ENCODE results near the gene KNL1. TPM values are rescaled to one million over a fixed set of nuclear protein-coding genes. Genes with fewer than 3 reads are reported as not detected.

KNL1 gene
- 1.1 and 2.2 TPM in 2 replicates for total RNA-seq

GRCh38 chr15:40593588-40594428 lies at the start of gene KNL1:
KNL1 (plus strand) TSS chr15:40594249; CDS start chr15:40602932, 8,683 bp downstream.

GRCh38 chr15:40564591-40565332 lies 29.3 kb upstream of the KNL1 start, which contains the start of gene CCDC32:
CCDC32 (minus strand) TSS chr15:40565042; CDS start chr15:40563015, 2,027 bp downstream.

GRCh38 chr15:40569129-40569953 lies 24.7 kb upstream of the KNL1 start, which contains the start of gene RPUSD2:
RPUSD2 (plus strand) TSS chr15:40569299; CDS start chr15:40569338, 39 bp downstream.

GRCh38 chr15:40694688-40695468 lies 100.8 kb downstream of the KNL1 start, which contains the start of gene RAD51:
RAD51 (plus strand) TSS chr15:40695174; CDS start chr15:40698759, 3,585 bp downstream.

Other genes with a start within 250 kb of the KNL1 start
- gene PHGR1, start 243.2 kb upstream of the KNL1 start, total RNA-seq: not detected in 2 replicates
- gene DISP2, start 236.0 kb upstream of the KNL1 start, total RNA-seq: under 0.01 TPM in 2 replicates
- gene KNSTRN, start 211.5 kb upstream of the KNL1 start, total RNA-seq: 36.1 and 38.2 TPM in 2 replicates
- gene IVD, start 188.5 kb upstream of the KNL1 start, total RNA-seq: 18.3 and 21.9 TPM in 2 replicates
- gene BAHD1, start 153.3 kb upstream of the KNL1 start, total RNA-seq: 5.3 TPM in 2 replicates
- 2.3 and 2.9 TPM in 2 replicates for gene CHST14, start 123.3 kb upstream of the KNL1 start, total RNA-seq
- gene CCDC32, start 29.2 kb upstream of the KNL1 start, total RNA-seq: 14.3 and 15.7 TPM in 2 replicates
- 16.8 and 19.8 TPM in 2 replicates for gene RPUSD2, start 24.9 kb upstream of the KNL1 start, total RNA-seq
- gene RAD51, start 100.9 kb downstream of the KNL1 start, total RNA-seq: 0.21 and 2.4 TPM in 2 replicates
- 14.5 and 14.7 TPM in 2 replicates for gene RMDN3, start 161.0 kb downstream of the KNL1 start, total RNA-seq
- gene GCHFR, start 169.8 kb downstream of the KNL1 start, total RNA-seq: 8.4 and 30.9 TPM in 2 replicates
- 0.85 and 1.2 TPM in 2 replicates for gene C15orf62, start 175.7 kb downstream of the KNL1 start, total RNA-seq
- gene ZFYVE19, start 212.8 kb downstream of the KNL1 start, total RNA-seq: 29.4 and 29.9 TPM in 2 replicates
- gene DNAJC17, start 213.2 kb downstream of the KNL1 start, total RNA-seq: 22.8 and 28.4 TPM in 2 replicates
- gene PPP1R14D, start 234.5 kb downstream of the KNL1 start, total RNA-seq: not detected in 2 replicates
- 258 and 274 TPM in 2 replicates for gene SPINT1, start 249.8 kb downstream of the KNL1 start, total RNA-seq